ENCODE data around the gene IRF3.
A peak's percentile ranks its signal among the peaks of the same experiment; 100 is the strongest.

The IRF3 gene

GRCh38 chr19:49665036-49665350 lies 664 bp downstream of the IRF3 start:
- no peak for DNase-seq

GRCh38 chr19:49664171-49665035 lies 1.3 kb downstream of the IRF3 start:
- DNase-seq, result peak; percentile 82

- no peak for DNase-seq
Measured at GRCh38 chr19:49663224-49663623, 2.4 kb downstream of the IRF3 start.

- no peak for DNase-seq
Measured at GRCh38 chr19:49662011-49662410, 3.6 kb downstream of the IRF3 start.

GRCh38 chr19:49660338-49660961 lies 5.2 kb downstream of the IRF3 start:
- no peak for DNase-seq

GRCh38 chr19:49658566-49659442 lies 6.9 kb downstream of the IRF3 start:
- no peak for DNase-seq

GRCh38 chr19:49658139-49658517 lies 7.5 kb downstream of the IRF3 start:
- DNase-seq, result no peak

- no peak for DNase-seq
Measured at GRCh38 chr19:49657493-49658138, 8.0 kb downstream of the IRF3 start.

GRCh38 chr19:49656456-49657109 lies 9.1 kb downstream of the IRF3 start:
- no peak for DNase-seq

- DNase-seq, result no peak
Measured at GRCh38 chr19:49655570-49656455, 9.8 kb downstream of the IRF3 start.

- DNase-seq, result no peak
Measured at GRCh38 chr19:49654581-49654980, 11.1 kb downstream of the IRF3 start.

- DNase-seq, result no peak
Measured at GRCh38 chr19:49653466-49653806, 12.2 kb downstream of the IRF3 start.

- no peak for DNase-seq
Measured at GRCh38 chr19:49652551-49653465, 12.8 kb downstream of the IRF3 start.

- no peak for DNase-seq
Measured at GRCh38 chr19:49651820-49652550, 13.7 kb downstream of the IRF3 start.

GRCh38 chr19:49651029-49651819 lies 14.4 kb downstream of the IRF3 start:
- no peak for DNase-seq

GRCh38 chr19:49646586-49646985 lies 19.1 kb downstream of the IRF3 start:
- no peak for DNase-seq

- no peak for DNase-seq
Measured at GRCh38 chr19:49645995-49646394, 19.7 kb downstream of the IRF3 start.

- no peak for DNase-seq
Measured at GRCh38 chr19:49645592-49645991, 20.1 kb downstream of the IRF3 start.

- DNase-seq, result no peak
Measured at GRCh38 chr19:49643466-49643865, 22.2 kb downstream of the IRF3 start.

Data from EL (cell line).